Bone marrow (tissue), 2 donors: Measurements from ENCODE around the gene F2.

Experiments
- DNase-seq, 2 donors: peaks; one replicate each; lab custom pipeline; 2025; lab: John Stamatoyannopoulos, UW

F2 gene

DNA sequence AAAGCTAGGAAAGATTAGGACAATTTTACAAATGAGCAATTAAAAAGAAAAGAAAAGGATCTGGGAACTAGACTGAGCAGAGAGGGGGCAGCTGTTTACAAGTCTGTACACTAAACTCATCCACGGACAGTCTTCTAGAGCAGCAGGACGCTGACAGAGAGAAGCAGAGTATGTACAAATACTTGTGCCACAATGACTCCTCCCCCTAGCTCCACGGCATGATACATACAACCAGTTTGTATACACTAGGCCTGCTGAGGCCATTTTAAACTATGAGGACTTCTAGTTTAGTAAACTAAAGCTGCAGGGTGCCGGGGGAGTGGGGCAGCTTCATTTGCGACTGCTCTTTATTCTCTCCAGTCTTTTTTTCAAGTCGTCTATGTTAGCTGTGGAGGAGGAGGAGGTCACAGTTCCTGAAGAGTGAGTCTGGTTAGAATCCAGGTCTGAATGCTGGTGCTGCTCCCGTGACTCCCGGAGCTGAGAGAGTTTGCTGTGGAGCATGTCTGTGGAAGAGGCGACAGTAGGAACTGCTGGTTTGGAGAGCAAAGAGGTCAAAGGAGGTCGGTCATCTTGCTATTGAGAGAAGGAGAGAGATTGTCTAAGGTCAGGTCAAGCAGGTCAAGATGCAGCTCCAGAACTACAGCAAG, 24.8 kb downstream of the F2 start:
- DNase-seq = no peak

GRCh38 chr11:46745328-46745727, 26.3 kb downstream of the F2 start:
- no peak for DNase-seq

- DNase-seq = no peak
Measured at GRCh38 chr11:46745995-46746394, 27.0 kb downstream of the F2 start.

- DNase-seq = no peak
Measured at GRCh38 chr11:46747150-46747549, 28.1 kb downstream of the F2 start.

DNA sequence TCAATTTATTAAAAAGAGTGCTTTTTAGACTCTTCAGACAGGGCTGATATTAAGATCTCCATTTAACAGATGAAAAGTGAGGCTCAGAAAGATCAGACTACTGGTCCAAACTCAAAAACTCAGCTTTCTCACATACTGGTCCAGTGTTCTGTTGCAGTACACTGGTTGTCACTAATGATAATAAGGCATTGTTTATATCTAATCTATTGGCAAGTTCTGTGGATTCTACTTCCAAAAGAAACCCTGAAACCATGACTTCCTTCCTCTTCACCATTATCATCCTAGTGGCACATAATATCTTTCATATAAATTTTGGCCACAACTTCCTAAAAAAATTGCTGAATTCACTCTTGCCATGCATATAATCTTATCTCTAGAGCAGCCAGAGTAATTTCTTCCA, 36.9 kb downstream of the F2 start:
- DNase-seq = no peak

- DNase-seq = no peak
Measured at GRCh38 chr11:46759196-46759595, 40.2 kb downstream of the F2 start.

DNA sequence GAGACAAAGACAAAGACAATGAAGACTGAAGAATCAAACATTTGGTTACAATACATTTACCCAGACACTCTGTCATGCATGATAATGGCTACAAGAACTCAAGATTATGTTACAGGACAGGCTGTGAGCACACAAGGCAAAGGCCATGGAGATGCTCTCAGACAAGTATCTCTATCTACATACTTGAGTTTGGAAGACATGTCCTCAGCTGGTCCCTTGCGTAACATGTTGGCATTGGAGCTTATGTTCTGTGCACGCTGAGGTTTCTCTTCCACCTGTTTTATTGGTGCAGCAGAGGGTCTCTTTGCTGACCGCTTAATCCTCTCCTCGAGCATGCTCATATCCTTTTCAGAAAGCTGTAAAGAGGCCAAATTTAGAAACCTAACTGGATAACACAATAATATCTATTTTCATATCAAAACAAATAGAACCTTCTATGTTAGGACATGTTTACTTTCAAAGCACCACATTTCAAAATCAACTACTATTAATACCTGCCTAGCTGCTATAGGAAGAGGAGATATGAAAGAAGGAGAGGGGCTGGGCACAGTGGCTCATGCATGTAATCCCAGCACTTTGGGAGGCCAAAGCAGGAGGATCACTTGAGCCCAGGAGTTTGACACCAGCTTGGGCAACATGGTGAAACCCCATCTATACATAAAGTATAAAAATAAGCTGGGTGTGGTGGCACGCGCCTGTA, 41.6 kb downstream of the F2 start:
- no peak for DNase-seq

DNA sequence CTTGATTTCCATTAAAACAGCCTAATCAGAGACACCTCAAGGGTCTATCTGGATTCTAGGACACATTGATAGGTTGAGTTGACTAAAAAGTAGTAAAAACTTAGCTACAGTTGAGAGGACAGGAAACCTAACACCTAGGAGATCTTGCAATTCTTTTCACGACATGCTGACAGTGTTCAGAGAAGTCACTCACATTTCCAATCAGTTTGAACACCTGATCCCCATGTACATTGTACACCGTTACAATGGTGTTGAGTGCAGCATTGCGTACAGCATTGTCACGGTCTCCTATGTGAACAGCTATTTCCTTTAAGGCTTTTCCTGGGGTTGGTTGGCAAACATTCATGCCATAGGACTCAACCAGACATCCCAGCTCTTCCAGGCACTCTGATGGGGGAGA, 42.8 kb downstream of the F2 start:
- DNase-seq = no peak

DNA sequence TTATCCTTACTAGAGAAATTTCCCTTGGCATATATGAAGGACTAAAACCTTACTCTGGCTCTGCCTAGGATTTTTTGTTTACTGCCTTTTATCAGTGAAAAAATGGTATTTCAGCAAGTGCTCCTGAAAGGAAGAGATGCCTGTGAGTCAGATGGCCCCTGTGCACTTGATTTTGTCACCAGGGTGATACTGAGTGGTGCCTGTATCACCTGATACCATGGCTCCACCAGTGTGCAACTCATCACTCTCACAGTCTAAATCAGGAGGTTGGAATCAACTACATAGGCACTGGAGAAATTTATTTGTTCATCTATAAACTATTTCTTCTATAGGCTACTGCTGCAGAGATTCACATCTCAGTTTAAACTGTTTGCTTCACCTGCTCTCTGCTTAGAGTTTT, 43.2 kb downstream of the F2 start:
- DNase-seq = no peak

- no peak for DNase-seq
Measured at GRCh38 chr11:46766656-46767055, 47.6 kb downstream of the F2 start.

- DNase-seq = no peak
Measured at GRCh38 chr11:46769636-46770221, 50.7 kb downstream of the F2 start.

DNA sequence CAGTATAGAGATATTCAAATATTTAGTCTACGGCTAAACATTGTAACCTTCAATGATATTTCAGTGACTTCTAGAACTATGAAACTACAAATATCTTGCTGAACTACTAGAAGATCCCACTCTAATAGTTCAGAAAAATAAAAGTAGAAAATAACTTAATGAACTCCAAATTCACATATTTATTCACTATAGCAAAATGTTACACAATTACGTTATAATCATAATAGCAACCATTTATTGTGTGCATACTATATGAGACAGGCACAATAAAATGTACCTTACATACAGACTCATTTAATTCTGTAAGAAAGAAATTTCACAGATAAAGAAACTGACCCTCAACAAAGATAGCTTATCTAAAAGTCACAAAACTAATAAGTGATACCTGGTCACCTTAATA, 57.9 kb downstream of the F2 start:
- no peak for DNase-seq

GRCh38 chr11:46778416-46778815, 59.4 kb downstream of the F2 start:
- no peak for DNase-seq
